HG03571 (cell line): ENCODE data around the gene CHN2.

ENCODE experiments used
- ATAC-seq: cut with Tn5 transposase; IDR thresholded peaks from one replicate; pipeline ENCODE4 v1.9.1; 2021; ENCODE audit not compliant: unreplicated experiment

CHN2 gene

GRCh38 chr7:29483219-29484104, 288.9 kb downstream of the CHN2 start:
- no peak for ATAC-seq

- no peak for ATAC-seq
Measured at GRCh38 chr7:29484280-29484679, 289.7 kb downstream of the CHN2 start.

GRCh38 chr7:29485339-29486190, 291.0 kb downstream of the CHN2 start:
- no peak for ATAC-seq

GRCh38 chr7:29486191-29486700, 291.7 kb downstream of the CHN2 start:
- no peak for ATAC-seq

GRCh38 chr7:29487424-29487823, 292.8 kb downstream of the CHN2 start:
- no peak for ATAC-seq

GRCh38 chr7:29488203-29488970, 293.8 kb downstream of the CHN2 start:
- ATAC-seq: no peak

GRCh38 chr7:29488977-29489376, 294.4 kb downstream of the CHN2 start:
- ATAC-seq: no peak

GRCh38 chr7:29490094-29490607, 295.6 kb downstream of the CHN2 start:
- no peak for ATAC-seq

- no peak for ATAC-seq
Measured at GRCh38 chr7:29494350-29494749, 299.8 kb downstream of the CHN2 start.

- ATAC-seq: no peak
Measured at GRCh38 chr7:29495653-29496052, 301.1 kb downstream of the CHN2 start.

- ATAC-seq: no peak
Measured at GRCh38 chr7:29496355-29497020, 301.9 kb downstream of the CHN2 start.

GRCh38 chr7:29499932-29500331, 305.4 kb downstream of the CHN2 start:
- ATAC-seq: no peak

GRCh38 chr7:29500719-29501118, 306.1 kb downstream of the CHN2 start:
- no peak for ATAC-seq

GRCh38 chr7:29502133-29502532, 307.6 kb downstream of the CHN2 start:
- ATAC-seq: no peak

- no peak for ATAC-seq
Measured at GRCh38 chr7:29505931-29506330, 311.4 kb downstream of the CHN2 start.

- ATAC-seq: no peak
Measured at GRCh38 chr7:29508608-29509007, 314.0 kb downstream of the CHN2 start.

- no peak for ATAC-seq
Measured at GRCh38 chr7:29510028-29510427, 315.5 kb downstream of the CHN2 start.

GRCh38 chr7:29511337-29511736, 316.8 kb downstream of the CHN2 start:
- no peak for ATAC-seq

GRCh38 chr7:29511851-29512250, 317.3 kb downstream of the CHN2 start:
- ATAC-seq: no peak

GRCh38 chr7:29516491-29516890, 321.9 kb downstream of the CHN2 start:
- no peak for ATAC-seq
